Lung (tissue), 12 donors: ENCODE results near the gene CCDC27. TPM values are rescaled to one million over a fixed set of nuclear protein-coding genes. Genes with fewer than 3 reads are reported as not detected.
A peak's percentile ranks its signal among the peaks of the same experiment; 100 is the strongest.

Source experiments
- ATAC-seq: fragments of 200-7000 bp; cut with Tn5 transposase; one replicate; pipeline ENCODE4 v1.9.1; 2020; ENCODE audit warnings: moderate number of reproducible peaks; ENCODE audit not compliant: insufficient read depth, low FRiP score
- DNase-seq, 3 donors: peaks; one replicate each; pipeline ENCODE4 v3.0.0-alpha.2; 2013 to 2017
- H3K27ac ChIP-seq, 2 donors: one replicate each; pipeline ENCODE4 v1.5.1; 2013; ENCODE audit warnings: mild to moderate bottlenecking in 2 of 2, moderate library complexity in 2 of 2, control low read depth in 1 of 2, inconsistent platforms in 1 of 2, low read depth in 1 of 2, low read length in 1 of 2
- H3K27me3 ChIP-seq, 3 donors: one replicate each; pipeline ENCODE4 v1.5.1; 2013; ENCODE audit warnings: low read length in 2 of 3; ENCODE audit not compliant: control insufficient read depth in 3 of 3, insufficient read depth in 3 of 3
- H3K36me3 ChIP-seq, 4 donors: one replicate each; pipeline ENCODE4 v1.5.1; 2013; ENCODE audit warnings: low read length in 4 of 4, mild to moderate bottlenecking in 1 of 4, moderate library complexity in 1 of 4; ENCODE audit not compliant: control insufficient read depth in 4 of 4, insufficient read depth in 4 of 4
- H3K4me1 ChIP-seq, 5 donors: one replicate each; pipeline ENCODE4 v1.5.1; 2013; ENCODE audit warnings: low read length in 5 of 5, mild to moderate bottlenecking in 2 of 5, moderate library complexity in 1 of 5; ENCODE audit not compliant: control insufficient read depth in 5 of 5, insufficient read depth in 5 of 5
- H3K4me3 ChIP-seq: one replicate; pipeline ENCODE4 v1.5.1; 2013; ENCODE audit warnings: mild to moderate bottlenecking, control low read depth, moderate library complexity
- H3K9ac ChIP-seq, 2 donors: one replicate each; pipeline ENCODE4 v1.5.1; 2013; ENCODE audit warnings: low read length in 2 of 2, control low read depth in 1 of 2; ENCODE audit not compliant: insufficient read depth in 1 of 2
- H3K9me3 ChIP-seq, 4 donors: one replicate each; pipeline ENCODE4 v1.5.1; 2013; ENCODE audit warnings: low read length in 3 of 4, mild to moderate bottlenecking in 1 of 4, moderate library complexity in 1 of 4; ENCODE audit not compliant: control insufficient read depth in 4 of 4, insufficient read depth in 3 of 4
- CTCF ChIP-seq: IDR thresholded peaks from 2 replicates; pipeline ENCODE4 v1.5.1; 2012; ENCODE audit warnings: mild to moderate bottlenecking; ENCODE audit errors: control extremely low read depth, extremely low read depth
- WGBS, 2 donors: extraction: QIAGEN DNeasy Blood & Tissue Kit; methylation state at CpG; one replicate each; pipeline ENCODE4 v1.1.7; 2013; 5-methylcytosine and 5-hydroxymethylcytosine counted together
- polyA plus RNA-seq, 2 donors: library from polyadenylated mRNA; stranded (reverse); fragments of 200-250 nt; gene quantifications; one replicate each; pipeline ENCODE4 v1.2.1, GENCODE V29; 2013
- total RNA-seq, 2 donors: library from RNA; depleted of rRNA in 1 of 2; stranded (reverse); fragments of >200 nt in 1 of 2; gene quantifications; one replicate each; pipeline ENCODE4 v1.2.1, GENCODE V29; 2014 to 2021
- donor health status: control.
- donor health status: control.
- donor health status: Bipolar disorder and iron deficiency.
- donor health status: healthy.
- donor health status: DM: yes; HTN: yes; CAD: no.

CCDC27 gene
- total and polyA plus RNA-seq, 4 donors: not detected

GRCh38 chr1:3725366-3725765 lies 26.9 kb upstream of the CCDC27 start:
- no peak for TF ChIP-seq CTCF
- Histone ChIP-seq H3K9me3 (peaks cover 0 to 2% (median 0%) of the 10 kb centered on the region in 4 donors), H3K27me3 (peaks cover 0 to 5% (median 0%) of the 10 kb centered on the region in 3 donors), H3K36me3 (no peaks in the 10 kb centered on the region), H3K9ac (no peak overlapping the region), H3K4me3 (no peak overlapping the region), H3K27ac (no peak overlapping the region), H3K4me1 (peaks cover 0 to 4% (median 0%) of the 10 kb centered on the region in 5 donors)
- no peak for DNase-seq
- no peak for ATAC-seq
- WGBS, 2 donors: 97 to 98% methylated on average over 2 of the region's 2 CpGs

GRCh38 chr1:3727042-3727824 lies 25.0 kb upstream of the CCDC27 start:
- no peak for TF ChIP-seq CTCF
- Histone ChIP-seq H3K36me3 (no peaks in the 10 kb centered on the region), H3K9ac (no peak overlapping the region), H3K9me3 (peaks cover 0 to 2% (median 0%) of the 10 kb centered on the region in 4 donors), H3K4me1 (no peaks in the 10 kb centered on the region), H3K27ac (no peak overlapping the region), H3K4me3 (no peak overlapping the region), H3K27me3 (peaks cover 0 to 5% (median 0%) of the 10 kb centered on the region in 3 donors)
- WGBS, 2 donors: 54 to 56% methylated on average over 37 of the region's 37 CpGs
- ATAC-seq (no peak), DNase-seq (peak in 1 of 3 donors; percentile 21)

- TF ChIP-seq CTCF: no peak
- peaks cover 0 to 6% (median 0%) of the 10 kb centered on the region in 5 donors for H3K4me1 ChIP-seq
- ATAC-seq (no peak), DNase-seq (no peak)
- H3K4me3 ChIP-seq: no peak overlapping the region
- H3K9me3 ChIP-seq: peaks cover 0 to 2% (median 0%) of the 10 kb centered on the region in 4 donors
- H3K27ac ChIP-seq: no peak overlapping the region
- no peaks in the 10 kb centered on the region for H3K36me3 ChIP-seq
- H3K27me3 ChIP-seq: peaks cover 0 to 5% (median 0%) of the 10 kb centered on the region in 3 donors
- 85 to 89% methylated on average over 31 of the region's 31 CpGs for WGBS, 2 donors
- H3K9ac ChIP-seq: no peak overlapping the region
These were observed 24.1 kb upstream of the CCDC27 start for GRCh38 chr1:3727825-3728776.
